T-helper 1 cell treated with Interleukin-12 subunit alpha and Interleukin-12 subunit beta and Interleukin-4 antibody, amounts not matched to agents 30 ng/mL and 1 ng/mL, for 36 hours (primary cell): ENCODE measurements around the gene RANBP3. TPM values are rescaled to one million over a fixed set of nuclear protein-coding genes. Genes with fewer than 3 reads are reported as not detected.
"Not testable (repeated sequence)": the region's sequence is repeated elsewhere in the genome, so short reads cannot be mapped to it uniquely, and the experiment has no call there.

Experiments
- intact Hi-C: fragments of 100-400 bp; cut with micrococcal nuclease; formaldehyde crosslinking; loops from one replicate; pipeline ENCODE4 v1.15.1; 2024
- total RNA-seq: library from RNA; stranded (reverse); gene quantifications from 2 replicates; pipeline ENCODE4 v1.2.3, GENCODE V29; 2022

Gene RANBP3
- total RNA-seq, 1 donor from 2014 or later: 101 TPM

DNA sequence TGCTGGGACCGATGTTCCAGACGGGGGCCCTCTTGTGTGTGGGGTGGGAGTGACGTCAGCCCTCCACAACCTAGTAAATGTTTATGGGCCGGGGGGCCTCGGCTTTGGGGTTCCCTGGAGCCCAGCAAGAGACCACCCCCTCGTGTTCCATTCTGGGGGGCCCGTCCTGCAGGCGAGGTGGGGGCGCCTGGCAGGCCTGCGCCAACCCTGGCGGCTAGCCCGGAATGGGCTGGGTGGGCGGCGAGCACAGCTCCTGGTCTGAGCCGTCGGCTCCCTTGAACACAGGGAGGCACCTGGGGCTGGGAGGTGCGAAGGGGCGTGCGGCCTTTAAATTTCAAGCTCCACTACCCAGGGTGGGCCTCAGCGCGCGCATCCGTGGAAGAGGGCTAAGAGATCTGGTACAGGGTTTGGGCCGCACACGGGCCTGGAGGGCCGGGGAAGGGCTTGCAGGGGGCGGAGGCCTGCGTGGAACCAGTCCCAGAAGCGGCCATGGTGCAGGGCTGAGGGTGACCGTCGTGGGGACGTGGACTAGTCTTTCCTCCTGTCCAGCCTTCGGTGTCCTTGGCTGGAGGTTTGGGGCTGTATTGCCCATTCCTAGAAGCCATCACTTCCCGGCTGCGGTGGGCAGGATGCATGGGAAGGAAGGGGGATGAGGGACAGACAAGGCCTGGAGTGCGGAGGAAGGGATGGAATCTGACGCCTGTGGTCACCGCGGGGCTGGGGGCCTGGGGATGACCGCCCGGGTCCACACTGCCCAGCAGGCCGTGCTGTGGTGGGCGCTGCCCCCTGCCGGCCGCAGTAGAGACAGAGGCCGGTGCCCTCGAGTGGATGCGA is 85.8 kb downstream of the RANBP3 start:
- intact Hi-C loops: no loop called here

GRCh38 chr19:5891572-5891937 is 86.4 kb downstream of the RANBP3 start:
- intact Hi-C loops: no loop called here

DNA sequence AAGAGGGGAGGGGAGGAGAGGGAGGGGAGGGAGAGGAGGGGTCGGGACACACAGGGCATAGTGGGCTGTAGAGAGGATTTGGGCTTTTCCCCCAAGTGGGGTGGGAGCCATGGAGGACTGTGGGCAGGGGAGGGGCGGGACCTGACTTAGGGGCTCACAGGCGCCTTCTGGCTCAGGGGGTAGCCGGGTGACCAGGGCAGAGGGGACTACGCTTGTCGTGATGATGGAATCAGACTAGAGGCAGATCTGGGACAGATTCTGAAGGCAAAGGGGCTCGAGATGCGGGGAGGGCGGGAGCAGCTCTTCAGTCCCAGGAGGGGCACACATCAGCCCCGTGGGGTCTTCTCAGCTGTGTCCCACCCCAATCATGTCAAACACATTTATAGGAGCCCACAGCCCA is 87.8 kb downstream of the RANBP3 start:
- intact Hi-C loops: no loop called here

GRCh38 chr19:5889288-5889971 is 88.5 kb downstream of the RANBP3 start:
- intact Hi-C loops: no loop called here

DNA sequence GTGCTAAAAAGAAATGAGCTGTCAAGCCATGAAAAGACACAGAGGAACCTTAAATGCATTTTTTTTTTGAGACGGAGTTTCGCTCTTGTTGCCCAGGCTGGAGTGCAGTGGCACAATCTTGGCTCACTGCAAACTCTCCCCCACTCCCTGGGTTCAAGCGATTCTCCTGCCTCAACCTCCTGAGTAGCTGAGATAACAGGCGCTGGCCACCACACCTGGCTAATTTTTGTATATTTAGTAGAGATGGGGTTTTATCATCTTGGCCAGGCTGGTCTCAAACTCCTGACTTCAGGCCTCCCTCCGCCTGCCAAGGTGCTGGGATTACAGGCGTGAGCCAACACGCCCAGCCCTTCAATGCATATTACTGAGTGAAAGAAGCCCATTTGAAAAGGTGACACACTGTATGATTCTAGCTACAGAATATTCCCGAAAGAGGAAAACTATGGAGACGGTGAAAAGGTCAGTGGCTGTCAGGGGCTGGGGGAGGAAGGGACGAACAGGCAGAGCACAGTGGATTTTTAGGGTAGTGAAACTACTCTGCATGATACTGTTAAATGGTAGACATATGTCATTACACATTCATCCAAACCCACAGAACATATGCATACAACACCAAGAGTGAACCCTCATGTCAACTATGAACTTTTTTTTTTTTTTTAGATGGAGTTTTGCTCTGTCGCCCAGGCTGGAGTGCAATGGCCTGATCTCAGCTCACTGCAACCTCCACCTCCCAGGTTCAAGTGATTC is 93.7 kb downstream of the RANBP3 start:
- intact Hi-C loops: not testable (repeated sequence)

DNA sequence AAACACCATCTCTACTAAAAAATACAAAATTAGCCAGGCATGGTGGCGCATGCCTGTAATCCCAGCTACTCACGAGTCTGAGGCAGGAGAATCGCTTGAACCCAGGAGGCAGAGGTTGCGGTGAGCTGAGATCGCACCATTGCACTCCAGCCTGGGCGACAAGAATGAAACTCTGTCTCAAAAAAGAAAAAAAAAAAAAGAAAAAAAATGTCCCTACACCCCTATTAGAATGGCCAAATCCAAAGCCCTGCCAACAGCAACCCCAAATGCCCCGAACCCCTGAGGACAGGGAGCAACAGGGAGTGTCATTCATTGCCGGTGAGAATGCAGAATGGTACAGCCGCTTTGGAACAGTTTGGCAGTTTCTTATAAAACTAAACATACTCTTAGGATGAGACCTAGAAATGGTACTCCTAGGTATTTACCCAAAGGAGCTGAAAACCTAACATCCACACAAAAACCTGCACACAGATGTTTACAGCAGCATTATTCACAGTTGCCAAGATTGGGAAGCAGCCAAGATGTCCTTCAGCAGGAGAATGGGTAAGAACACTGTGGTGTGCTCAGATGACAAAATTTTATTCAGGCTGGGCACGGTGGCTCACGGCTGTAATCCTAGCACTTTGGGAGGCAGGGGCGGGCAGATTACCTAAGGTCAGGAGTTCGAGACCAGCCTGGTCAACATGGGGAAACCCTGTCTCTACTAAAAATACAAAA is 94.6 kb downstream of the RANBP3 start:
- intact Hi-C loops: not testable (repeated sequence)

DNA sequence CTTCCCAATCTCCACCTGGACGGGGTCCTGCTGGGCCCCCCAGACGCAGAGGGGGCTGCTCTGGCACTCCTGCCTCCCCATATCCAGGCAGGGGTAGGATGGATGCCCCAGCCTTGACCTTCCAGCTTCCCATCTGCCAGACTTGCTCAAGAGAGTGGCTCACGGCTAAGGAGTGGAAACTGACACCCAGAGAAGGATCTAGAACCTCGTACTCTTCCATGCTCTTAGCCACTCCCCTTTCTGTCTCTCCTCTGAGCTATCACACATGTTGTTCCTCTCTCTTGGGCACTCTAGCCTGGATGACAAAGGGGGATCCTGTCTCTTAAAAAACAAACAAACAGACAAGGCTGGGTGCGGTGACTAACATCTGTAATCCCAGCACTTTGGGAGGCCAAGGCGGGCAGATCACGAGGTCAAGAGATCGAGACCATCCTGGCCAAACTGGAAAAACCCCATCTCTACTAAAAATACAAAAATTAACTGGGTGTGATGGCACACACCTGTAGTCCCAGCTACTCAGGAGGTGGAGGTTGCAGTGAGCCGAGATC is 95.4 kb downstream of the RANBP3 start:
- intact Hi-C loops: no loop called here

- intact Hi-C loops: no loop called here
These were observed 96.2 kb downstream of the RANBP3 start for GRCh38 chr19:5881543-5882299.

GRCh38 chr19:5880604-5881078 is 97.3 kb downstream of the RANBP3 start:
- intact Hi-C loops: no loop called here

DNA sequence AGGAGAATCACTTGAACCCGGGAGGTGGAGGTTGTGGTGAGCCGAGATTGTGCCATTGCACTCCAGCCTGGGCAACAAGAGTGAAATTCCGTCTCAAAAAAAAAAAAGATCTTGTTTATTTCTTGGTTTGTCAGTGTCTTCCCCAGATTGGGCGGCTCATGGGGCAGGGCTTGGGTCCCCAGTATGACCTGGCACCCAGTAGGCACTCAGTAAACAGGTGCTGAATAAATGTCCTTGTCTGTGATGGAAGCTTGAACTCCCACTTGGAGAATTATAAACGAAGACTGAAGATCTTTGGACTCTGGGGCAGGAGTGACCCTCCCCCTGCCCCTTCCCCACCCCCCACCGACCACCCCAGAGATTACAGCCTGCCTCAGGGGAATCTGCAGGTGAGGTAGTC is 97.7 kb downstream of the RANBP3 start:
- intact Hi-C loops: no loop called here

GRCh38 chr19:5877882-5878281 is 100.1 kb downstream of the RANBP3 start:
- intact Hi-C loops: no loop called here

GRCh38 chr19:5877427-5877826 is 100.5 kb downstream of the RANBP3 start:
- intact Hi-C loops: no loop called here

DNA sequence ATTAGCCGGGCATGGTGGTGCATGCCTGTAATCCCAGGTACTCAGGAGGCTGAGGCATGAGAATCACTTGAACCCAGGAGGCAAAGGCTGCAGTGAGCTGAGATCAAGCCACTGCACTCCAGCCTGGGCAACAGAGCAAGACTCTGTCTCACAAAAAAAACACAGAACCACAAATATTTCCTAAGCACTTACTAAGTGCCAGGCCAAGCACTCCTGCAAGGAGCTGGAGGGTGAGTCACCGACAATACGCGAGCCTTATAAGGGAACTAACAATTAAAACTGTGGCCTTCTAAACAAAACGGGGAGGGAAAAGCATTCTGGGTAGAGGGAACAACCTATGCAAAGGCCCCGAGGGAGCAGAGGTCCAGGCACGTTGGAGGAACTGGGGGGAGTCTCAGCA is 103.4 kb downstream of the RANBP3 start:
- intact Hi-C loops: not testable (repeated sequence)

- intact Hi-C loops: no loop called here
These were observed 104.2 kb downstream of the RANBP3 start for GRCh38 chr19:5873617-5874199.

DNA sequence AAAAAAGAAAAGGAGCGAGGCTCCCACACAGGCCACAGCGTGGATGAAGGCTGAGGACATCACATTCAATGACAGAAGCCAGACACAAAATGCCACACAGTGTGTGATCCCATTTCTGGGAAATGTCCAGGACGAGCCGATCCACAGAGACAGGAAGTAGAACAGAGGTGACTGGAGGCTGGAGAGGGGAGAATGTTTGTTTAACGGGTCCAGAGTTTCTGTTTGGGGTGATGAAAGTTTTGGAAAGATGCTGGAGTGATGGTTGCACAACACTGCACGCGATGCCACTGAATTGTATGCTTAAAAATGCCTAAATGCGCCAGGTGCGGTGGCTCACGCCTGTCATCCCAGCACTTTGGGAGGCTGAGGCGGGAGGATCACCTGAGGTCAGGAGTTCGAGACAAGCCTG is 107.0 kb downstream of the RANBP3 start:
- intact Hi-C loops: no loop called here

- intact Hi-C loops: no loop called here
These were observed 110.5 kb downstream of the RANBP3 start for GRCh38 chr19:5867201-5868136.
